D721Med (cell line): ENCODE data around the gene VAC14.

Experiments used
- DNase-seq: peaks from one replicate; pipeline ENCODE4 v3.0.0; 2011; ENCODE audit warnings: low spot score; ENCODE audit not compliant: insufficient read length
- FAIRE-seq: peaks from 2 replicates; lab custom pipeline; 2011; peaks lifted over from hg19 to GRCh38; lab: Jason Lieb, UNC
- TF ChIP-seq, protein P1 (sequence below): IDR thresholded peaks from 2 replicates; pipeline ENCODE4 v1.5.1; 2012; ENCODE audit warnings: mild to moderate bottlenecking, control low read depth; ENCODE audit not compliant: insufficient read depth; ENCODE audit errors: missing control alignments

Gene VAC14

DNA sequence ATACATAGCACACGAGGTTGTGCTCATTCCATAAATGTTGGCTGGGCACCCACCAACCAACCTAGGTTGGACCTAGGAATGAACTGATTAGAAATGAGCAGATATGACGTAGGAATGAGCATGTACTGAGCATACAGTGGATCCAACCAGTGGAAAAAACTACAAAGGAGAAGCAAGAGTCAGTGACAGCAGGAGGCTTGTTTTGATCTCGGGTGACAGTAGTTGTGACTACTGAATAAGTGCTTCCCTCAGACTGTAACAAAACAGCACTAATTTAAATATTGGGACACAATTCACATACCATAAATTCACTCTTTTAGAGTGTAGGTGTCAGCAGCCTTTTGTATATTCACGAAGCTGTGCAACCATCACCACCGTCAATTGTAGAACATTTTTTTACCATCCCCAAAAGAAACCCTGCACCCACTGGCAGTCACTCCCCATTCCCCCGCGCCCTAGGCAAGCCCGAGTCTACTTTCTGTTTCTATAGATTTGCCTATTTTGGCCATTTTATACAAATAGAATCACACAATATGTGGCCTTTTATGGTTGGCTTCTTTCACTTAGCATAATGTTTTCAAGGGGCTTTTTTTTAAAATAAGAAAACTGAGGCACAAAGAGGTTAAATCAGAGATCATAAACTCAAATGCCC lies 7.0 kb downstream of the VAC14 start:
- TF ChIP-seq, protein P1, sequence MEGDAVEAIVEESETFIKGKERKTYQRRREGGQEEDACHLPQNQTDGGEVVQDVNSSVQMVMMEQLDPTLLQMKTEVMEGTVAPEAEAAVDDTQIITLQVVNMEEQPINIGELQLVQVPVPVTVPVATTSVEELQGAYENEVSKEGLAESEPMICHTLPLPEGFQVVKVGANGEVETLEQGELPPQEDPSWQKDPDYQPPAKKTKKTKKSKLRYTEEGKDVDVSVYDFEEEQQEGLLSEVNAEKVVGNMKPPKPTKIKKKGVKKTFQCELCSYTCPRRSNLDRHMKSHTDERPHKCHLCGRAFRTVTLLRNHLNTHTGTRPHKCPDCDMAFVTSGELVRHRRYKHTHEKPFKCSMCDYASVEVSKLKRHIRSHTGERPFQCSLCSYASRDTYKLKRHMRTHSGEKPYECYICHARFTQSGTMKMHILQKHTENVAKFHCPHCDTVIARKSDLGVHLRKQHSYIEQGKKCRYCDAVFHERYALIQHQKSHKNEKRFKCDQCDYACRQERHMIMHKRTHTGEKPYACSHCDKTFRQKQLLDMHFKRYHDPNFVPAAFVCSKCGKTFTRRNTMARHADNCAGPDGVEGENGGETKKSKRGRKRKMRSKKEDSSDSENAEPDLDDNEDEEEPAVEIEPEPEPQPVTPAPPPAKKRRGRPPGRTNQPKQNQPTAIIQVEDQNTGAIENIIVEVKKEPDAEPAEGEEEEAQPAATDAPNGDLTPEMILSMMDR: no peak
- FAIRE-seq (no peak), DNase-seq (no peak)

DNA sequence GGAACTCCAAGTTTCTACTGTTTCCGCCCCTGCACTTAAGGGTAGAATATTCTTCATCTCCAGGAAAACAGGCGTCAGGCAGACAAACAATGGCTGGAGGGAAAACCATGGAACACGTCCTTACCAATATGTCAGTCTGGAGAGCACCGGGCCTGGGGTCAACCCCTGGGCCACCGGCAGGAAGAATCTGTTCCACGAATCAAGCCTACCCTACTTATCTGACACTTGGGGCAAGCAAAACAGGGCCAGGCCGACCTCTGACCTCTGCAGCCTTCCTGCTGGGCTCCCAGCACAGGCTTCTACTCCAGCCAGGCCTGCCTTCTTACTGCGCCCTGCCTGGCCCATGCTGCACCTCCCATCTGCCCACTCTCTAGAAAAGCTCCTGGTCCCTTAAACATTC lies 10.1 kb downstream of the VAC14 start:
- TF ChIP-seq, protein P1: no peak
- FAIRE-seq: no peak
- no peak for DNase-seq

DNA sequence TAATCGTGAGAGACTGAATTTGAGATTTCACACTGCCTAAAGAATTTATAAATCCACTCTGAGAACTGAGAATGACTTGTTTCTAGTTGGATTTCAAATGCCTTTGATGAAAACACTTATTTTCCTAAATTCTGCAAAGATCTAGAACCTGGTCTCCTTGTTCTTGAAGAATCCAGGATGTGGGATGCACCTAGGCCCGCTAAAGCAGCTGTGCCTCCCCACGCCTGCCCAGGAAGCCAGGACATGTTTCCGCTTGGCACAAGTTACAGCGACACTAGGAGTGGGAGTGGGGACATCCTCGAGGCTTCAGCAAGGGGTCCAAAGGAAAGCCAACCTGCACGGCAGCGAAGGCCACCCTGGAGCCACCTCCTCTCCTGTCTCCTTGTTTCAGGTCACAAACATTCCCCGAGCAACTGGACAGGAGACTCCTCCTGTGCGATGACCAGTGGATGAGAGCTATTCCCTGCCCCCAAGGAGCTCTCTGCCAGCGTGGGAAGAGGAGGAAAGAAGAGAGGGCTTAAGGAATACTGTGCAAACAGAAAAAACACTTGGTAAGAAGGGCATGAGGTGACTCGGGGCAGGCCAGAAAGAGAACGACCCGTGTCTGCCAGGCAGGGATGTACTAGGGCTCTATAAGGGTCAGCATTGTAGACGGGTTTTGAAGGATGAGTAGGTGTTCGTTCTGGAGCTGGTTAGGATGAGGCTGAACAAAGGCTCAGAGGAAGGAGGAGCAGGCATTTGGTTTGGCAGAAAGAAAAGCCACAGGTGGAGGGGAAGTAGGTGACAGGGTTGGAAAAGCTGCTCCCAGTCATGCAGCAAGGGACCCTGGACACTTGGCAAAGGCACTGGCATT lies 11.1 kb downstream of the VAC14 start:
- DNase-seq (no peak), FAIRE-seq (no peak)
- TF ChIP-seq, protein P1: no peak

DNA sequence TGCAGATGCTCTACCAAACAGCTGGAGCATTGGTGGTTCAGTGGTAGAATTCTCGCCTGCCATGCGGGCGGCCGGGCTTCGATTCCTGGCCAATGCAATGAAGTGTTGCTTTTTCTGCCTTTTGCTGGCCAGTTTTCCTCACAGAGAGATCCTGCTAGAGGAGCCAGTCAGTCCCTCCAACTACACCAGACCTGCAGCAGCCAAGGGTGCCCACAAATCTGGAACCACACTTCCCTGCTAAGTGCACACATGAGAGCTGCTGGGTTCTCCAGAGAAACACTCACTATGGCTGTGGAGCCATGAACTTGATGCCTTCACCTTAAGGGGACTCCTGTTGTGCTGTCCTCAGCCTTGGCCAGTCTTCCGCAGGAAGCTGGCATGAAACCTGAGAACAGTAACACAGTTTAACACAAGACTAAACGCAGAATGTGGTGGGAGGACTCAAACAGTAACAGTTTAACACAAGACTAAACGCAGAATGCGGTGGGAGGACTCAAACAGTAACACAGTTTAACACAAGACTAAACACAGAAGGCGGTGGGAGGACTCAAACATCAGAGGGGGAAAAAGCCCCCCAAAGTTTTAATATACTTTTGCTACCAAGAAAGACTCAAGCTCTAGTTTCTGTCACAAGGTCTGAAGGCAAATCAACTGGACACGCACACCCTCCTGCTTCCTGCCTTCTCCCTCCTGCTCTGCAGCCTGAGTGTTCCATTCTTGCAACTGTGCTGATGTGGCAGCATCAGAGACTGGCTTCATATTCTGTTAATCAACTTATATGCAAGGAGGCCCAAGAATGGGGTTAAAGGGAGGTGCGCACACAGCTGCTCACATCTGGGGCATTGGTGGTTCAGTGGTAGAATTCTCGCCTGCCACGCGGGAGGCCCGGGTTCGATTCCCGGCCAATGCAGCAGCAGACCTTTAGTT lies 12.0 kb downstream of the VAC14 start:
- FAIRE-seq: no peak
- TF ChIP-seq, protein P1: no peak
- no peak for DNase-seq

DNA sequence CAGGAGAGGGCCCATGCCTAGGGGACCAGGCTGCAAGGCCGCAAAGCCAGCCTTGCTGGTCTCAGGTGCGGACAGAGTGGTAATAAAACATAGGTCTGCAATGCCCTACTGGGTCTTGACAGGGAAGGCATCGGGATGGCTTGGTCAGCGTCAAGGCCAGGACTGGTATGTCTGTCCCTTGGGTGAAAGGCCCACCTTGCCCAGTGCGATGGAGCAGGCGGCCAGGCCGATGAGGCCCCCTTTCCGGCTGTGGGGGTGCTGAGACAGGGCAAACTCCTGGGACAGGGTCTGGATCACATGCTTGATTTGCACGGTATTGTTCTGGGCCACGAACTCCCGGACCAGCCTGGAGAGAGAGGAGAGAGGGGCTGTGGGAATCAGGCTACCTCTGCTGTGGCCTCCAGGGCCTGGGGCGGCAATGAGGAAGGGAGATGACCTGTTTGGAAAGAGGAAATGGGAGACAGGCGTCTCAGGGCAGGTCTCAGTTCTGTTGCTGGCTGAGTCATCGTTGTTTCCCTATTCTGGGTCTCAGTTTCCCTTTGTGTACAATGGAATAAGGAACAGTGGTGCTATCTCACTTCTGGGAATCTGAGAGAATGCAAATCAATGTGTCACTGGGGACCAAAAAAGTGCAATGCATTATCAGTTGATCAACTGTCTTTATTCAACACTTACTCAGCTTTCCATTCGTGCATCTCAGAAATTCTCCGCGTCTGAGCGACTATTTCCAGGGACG lies 14.8 kb downstream of the VAC14 start:
- no peak for FAIRE-seq
- no peak for DNase-seq
- TF ChIP-seq, protein P1: no peak
